Measurements from ENCODE around the gene GRM8.

DNA sequence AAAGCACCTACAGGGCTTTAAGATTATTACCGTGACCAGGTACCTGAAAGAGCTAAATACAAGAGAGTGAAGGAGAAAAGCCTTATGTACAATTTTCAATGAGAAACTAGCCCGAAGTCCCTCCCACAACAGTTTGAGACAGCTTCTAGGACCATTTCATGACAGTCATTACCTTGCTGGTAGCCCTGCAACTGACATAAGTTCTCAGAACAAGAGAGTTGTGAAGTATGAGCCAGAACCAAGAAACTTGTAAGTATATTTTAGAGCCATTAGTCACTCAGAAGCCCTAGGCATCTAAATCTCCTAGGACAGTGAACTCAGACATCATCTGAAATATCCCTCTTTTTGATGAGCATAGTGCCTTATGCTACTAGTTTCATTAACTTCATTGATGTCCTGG lies 792.1 kb downstream of the GRM8 start:
- TF ChIP-seq, protein P1, sequence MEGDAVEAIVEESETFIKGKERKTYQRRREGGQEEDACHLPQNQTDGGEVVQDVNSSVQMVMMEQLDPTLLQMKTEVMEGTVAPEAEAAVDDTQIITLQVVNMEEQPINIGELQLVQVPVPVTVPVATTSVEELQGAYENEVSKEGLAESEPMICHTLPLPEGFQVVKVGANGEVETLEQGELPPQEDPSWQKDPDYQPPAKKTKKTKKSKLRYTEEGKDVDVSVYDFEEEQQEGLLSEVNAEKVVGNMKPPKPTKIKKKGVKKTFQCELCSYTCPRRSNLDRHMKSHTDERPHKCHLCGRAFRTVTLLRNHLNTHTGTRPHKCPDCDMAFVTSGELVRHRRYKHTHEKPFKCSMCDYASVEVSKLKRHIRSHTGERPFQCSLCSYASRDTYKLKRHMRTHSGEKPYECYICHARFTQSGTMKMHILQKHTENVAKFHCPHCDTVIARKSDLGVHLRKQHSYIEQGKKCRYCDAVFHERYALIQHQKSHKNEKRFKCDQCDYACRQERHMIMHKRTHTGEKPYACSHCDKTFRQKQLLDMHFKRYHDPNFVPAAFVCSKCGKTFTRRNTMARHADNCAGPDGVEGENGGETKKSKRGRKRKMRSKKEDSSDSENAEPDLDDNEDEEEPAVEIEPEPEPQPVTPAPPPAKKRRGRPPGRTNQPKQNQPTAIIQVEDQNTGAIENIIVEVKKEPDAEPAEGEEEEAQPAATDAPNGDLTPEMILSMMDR (conservative IDR thresholded peaks at IDR 0.05; ENCODE audit: low read depth, low read length): no peak
- TF ChIP-seq EZH2phosphoT487 (IDR thresholded peaks at IDR 0.05; ENCODE audit: borderline replicate concordance, low read length) (no peak), EZH2 (IDR thresholded peaks at IDR 0.05; ENCODE audit: low read length, unreplicated experiment) (no peak)

Data from PC-3 (cell line).